ENCODE measurements around the gene ZFAND4.

DNA sequence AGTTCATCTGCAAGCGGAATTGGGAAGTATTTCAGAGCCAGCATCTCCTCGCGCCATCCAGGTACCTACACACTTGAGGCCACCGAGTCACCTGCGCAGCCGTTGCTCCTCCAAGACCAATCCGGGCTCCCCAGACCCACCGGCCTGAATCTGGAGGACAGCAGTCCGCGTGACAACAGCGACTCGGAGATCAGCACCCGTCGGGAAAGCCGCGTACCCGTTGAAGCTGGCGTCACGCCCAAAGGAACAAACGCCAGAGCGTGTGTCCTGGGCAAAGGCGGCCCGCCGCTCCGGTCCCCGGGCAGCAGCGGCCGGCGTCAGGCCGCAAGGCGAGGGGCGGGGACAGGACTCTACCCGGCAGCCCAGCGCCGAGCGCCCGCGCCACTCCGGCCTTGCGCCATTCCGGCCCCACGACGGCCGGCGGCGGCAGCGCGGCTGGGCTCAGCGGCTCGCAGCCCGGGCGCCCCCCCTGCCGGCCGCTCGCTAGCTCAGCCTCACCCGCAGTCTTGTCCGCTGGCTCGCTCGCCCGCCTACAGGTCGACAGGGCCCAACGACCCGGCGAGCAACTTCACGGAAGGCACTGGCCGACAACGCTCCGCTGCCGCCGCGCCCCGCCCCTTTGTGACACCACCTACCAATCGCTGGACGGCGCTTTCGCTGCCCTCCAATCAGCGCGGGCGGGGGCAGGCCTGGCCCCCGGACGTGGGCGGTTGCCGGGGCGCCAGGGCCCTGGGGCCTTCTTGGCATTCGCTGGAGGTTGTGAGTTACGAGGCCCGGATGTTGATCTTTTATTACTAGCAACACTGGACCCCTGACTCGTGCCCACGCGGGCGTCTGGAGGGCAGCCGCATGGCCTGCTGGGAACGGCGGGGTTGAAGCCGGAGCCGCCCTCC is at the start of gene ZFAND4:
- TF ChIP-seq, protein P1, sequence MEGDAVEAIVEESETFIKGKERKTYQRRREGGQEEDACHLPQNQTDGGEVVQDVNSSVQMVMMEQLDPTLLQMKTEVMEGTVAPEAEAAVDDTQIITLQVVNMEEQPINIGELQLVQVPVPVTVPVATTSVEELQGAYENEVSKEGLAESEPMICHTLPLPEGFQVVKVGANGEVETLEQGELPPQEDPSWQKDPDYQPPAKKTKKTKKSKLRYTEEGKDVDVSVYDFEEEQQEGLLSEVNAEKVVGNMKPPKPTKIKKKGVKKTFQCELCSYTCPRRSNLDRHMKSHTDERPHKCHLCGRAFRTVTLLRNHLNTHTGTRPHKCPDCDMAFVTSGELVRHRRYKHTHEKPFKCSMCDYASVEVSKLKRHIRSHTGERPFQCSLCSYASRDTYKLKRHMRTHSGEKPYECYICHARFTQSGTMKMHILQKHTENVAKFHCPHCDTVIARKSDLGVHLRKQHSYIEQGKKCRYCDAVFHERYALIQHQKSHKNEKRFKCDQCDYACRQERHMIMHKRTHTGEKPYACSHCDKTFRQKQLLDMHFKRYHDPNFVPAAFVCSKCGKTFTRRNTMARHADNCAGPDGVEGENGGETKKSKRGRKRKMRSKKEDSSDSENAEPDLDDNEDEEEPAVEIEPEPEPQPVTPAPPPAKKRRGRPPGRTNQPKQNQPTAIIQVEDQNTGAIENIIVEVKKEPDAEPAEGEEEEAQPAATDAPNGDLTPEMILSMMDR (IDR thresholded peaks at IDR 0.05): peak; percentile 37; the same call in 1 of the 2 replicates
- no peak for TF ChIP-seq ZNF423 (CRISPR knock-in tag; IDR thresholded peaks at IDR 0.05)
- no peak for TF ChIP-seq ZNF138 (CRISPR knock-in tag; conservative IDR thresholded peaks at IDR 0.05)
- TF ChIP-seq ELF4 (CRISPR knock-in tag; IDR thresholded peaks at IDR 0.05; ENCODE audit: low read depth): no peak
- 0 out of 2 replicates have a peak, but pooled peaks have one; percentile 71 for TF ChIP-seq TCF7 (CRISPR knock-in tag; IDR thresholded peaks at IDR 0.05; ENCODE audit: low read depth)
- TF ChIP-seq SMAD4 (CRISPR knock-in tag; IDR thresholded peaks at IDR 0.05): no peak
- TF ChIP-seq USF2 (CRISPR knock-in tag; IDR thresholded peaks at IDR 0.05): peak; percentile 5; the same call in 1 of the 2 replicates
- no peak for TF ChIP-seq CBFB (CRISPR knock-in tag; IDR thresholded peaks at IDR 0.05; ENCODE audit: low read depth)
- no peak; the same call in 1 of the 2 replicates for TF ChIP-seq ZNF232 (CRISPR knock-in tag; IDR thresholded peaks at IDR 0.05)
- peak; percentile 50; the same call in 1 of the 2 replicates for TF ChIP-seq USF1 (CRISPR knock-in tag; IDR thresholded peaks at IDR 0.05)
- TF ChIP-seq, protein P2, sequence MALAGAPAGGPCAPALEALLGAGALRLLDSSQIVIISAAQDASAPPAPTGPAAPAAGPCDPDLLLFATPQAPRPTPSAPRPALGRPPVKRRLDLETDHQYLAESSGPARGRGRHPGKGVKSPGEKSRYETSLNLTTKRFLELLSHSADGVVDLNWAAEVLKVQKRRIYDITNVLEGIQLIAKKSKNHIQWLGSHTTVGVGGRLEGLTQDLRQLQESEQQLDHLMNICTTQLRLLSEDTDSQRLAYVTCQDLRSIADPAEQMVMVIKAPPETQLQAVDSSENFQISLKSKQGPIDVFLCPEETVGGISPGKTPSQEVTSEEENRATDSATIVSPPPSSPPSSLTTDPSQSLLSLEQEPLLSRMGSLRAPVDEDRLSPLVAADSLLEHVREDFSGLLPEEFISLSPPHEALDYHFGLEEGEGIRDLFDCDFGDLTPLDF (CRISPR knock-in tag; IDR thresholded peaks at IDR 0.05): peak; percentile 63; the same call in 1 of the 2 replicates
- TF ChIP-seq, protein P3, sequence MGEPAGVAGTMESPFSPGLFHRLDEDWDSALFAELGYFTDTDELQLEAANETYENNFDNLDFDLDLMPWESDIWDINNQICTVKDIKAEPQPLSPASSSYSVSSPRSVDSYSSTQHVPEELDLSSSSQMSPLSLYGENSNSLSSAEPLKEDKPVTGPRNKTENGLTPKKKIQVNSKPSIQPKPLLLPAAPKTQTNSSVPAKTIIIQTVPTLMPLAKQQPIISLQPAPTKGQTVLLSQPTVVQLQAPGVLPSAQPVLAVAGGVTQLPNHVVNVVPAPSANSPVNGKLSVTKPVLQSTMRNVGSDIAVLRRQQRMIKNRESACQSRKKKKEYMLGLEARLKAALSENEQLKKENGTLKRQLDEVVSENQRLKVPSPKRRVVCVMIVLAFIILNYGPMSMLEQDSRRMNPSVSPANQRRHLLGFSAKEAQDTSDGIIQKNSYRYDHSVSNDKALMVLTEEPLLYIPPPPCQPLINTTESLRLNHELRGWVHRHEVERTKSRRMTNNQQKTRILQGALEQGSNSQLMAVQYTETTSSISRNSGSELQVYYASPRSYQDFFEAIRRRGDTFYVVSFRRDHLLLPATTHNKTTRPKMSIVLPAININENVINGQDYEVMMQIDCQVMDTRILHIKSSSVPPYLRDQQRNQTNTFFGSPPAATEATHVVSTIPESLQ (CRISPR knock-in tag; IDR thresholded peaks at IDR 0.05): no peak
- TF ChIP-seq IRF2 (CRISPR knock-in tag; IDR thresholded peaks at IDR 0.05; ENCODE audit: borderline replicate concordance, low read depth): no peak
